ENCODE results near the gene SLC5A12. TPM values are rescaled to one million over a fixed set of nuclear protein-coding genes. Genes with fewer than 3 reads are reported as not detected.

Gene SLC5A12
- total RNA-seq, 1 donor from 2014 or later: 1.4 TPM

DNA sequence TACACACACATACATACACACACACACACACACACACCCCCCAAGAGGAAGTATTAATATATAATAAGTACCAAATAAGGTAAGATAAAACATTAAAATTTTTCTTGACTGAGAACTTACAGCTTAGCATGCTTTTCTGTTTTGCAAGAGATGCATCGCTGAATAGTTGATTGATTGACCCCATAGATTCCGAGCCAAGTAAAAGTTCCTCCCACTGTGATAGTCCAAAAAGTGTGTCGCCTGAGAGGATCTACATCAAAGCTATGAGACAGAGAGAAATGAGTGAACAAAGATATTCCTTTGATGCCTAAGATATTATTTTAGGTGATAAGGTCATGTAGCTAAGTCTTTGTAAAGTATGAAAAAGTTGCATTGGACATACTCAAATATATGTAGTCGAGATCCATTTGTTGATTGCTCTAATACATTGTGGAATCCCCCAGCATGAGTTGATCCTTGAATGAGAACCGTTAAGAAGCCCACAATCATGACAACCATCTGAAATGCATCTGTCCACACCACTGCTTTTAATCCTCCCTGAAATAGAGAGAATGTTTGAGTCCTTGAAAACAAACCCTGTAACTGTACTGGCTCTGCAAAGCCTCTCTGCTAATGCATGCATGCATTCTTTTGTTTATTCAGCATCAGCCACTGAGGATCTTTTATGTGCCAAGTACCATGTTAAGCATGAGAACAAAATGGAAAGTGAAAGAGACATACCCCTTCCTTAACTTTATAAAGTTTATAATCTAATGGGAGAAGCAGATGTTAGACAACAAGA lies 18.3 kb downstream of the SLC5A12 start:
- no peak overlapping the region for H3K4me3 Mint-ChIP-seq (ENCODE audit: unreplicated experiment)
- H3K36me3 Mint-ChIP-seq (ENCODE audit: low read depth): no peaks in the 10 kb centered on the region
- peaks cover 1% of the 10 kb centered on the region for H3K27me3 Mint-ChIP-seq (ENCODE audit: low read depth)
- TF ChIP-seq, protein P1, sequence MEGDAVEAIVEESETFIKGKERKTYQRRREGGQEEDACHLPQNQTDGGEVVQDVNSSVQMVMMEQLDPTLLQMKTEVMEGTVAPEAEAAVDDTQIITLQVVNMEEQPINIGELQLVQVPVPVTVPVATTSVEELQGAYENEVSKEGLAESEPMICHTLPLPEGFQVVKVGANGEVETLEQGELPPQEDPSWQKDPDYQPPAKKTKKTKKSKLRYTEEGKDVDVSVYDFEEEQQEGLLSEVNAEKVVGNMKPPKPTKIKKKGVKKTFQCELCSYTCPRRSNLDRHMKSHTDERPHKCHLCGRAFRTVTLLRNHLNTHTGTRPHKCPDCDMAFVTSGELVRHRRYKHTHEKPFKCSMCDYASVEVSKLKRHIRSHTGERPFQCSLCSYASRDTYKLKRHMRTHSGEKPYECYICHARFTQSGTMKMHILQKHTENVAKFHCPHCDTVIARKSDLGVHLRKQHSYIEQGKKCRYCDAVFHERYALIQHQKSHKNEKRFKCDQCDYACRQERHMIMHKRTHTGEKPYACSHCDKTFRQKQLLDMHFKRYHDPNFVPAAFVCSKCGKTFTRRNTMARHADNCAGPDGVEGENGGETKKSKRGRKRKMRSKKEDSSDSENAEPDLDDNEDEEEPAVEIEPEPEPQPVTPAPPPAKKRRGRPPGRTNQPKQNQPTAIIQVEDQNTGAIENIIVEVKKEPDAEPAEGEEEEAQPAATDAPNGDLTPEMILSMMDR (IDR thresholded peaks at IDR 0.05): no peak
- no peak overlapping the region for H3K27ac Mint-ChIP-seq (ENCODE audit: unreplicated experiment)
- DNase-seq (ENCODE audit: low spot score): no peak
- no peaks in the 10 kb centered on the region for H3K9me3 Mint-ChIP-seq (ENCODE audit: low read depth)
- peaks cover 3% of the 10 kb centered on the region for H3K4me1 Mint-ChIP-seq (ENCODE audit: low read depth)

DNA sequence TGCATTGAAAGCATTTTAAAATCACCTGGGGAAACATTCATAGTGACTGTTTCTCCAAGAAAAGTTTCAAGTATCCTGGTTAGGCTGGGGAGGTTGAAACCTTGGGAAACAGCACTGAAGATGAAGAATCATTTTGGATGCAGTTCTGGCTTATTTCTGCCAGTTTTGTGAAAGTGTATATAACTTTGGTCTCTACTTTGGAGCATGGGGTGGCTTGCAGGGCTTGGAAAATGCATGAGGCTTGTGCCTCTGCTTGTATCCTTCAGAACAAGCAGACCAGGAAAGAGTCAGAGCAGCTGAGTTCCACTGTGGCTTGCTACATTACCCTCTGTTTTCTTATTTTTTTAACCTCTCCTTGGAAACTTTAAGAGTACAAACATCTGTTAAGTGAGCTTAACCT lies 19.5 kb downstream of the SLC5A12 start:
- peaks cover 1% of the 10 kb centered on the region for H3K27me3 Mint-ChIP-seq (ENCODE audit: low read depth)
- no peak for DNase-seq (ENCODE audit: low spot score)
- peaks cover 3% of the 10 kb centered on the region for H3K4me1 Mint-ChIP-seq (ENCODE audit: low read depth)
- no peak overlapping the region for H3K27ac Mint-ChIP-seq (ENCODE audit: unreplicated experiment)
- no peaks in the 10 kb centered on the region for H3K9me3 Mint-ChIP-seq (ENCODE audit: low read depth)
- TF ChIP-seq, protein P1 (IDR thresholded peaks at IDR 0.05): no peak
- no peak overlapping the region for H3K4me3 Mint-ChIP-seq (ENCODE audit: unreplicated experiment)
- no peaks in the 10 kb centered on the region for H3K36me3 Mint-ChIP-seq (ENCODE audit: low read depth)

DNA sequence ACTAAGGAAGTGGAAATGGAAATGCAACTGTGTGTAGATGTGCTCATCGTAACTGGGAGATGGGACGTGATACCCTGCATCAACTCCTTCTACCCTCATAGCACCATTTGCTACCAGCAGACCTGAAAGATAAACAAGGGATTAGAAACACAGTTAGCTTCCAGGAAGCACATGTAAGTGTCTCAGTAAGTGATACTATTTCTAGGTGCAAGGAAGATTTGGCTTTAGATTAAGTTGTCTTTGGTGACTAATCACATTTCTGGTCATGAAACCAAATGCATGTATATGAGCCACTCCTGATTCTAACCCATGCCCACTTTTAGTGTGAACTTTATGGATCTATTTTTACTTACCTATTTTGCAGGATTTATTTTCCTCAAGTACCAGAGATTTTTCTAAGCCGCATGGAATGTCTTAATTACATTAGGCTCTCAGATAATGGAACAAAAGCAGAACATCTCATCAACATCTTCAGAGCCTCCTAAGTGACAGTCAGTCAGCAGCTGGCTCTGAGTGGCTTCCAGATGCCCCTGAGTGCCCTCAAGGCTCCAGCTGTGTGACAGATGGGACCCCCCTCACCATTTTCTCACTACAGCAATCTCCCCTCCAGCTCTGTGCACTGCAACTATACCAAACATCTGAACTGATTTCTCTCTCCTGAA lies 21.2 kb downstream of the SLC5A12 start:
- H3K36me3 Mint-ChIP-seq (ENCODE audit: low read depth): no peaks in the 10 kb centered on the region
- peaks cover 3% of the 10 kb centered on the region for H3K9me3 Mint-ChIP-seq (ENCODE audit: low read depth)
- no peak overlapping the region for H3K4me3 Mint-ChIP-seq (ENCODE audit: unreplicated experiment)
- no peaks in the 10 kb centered on the region for H3K4me1 Mint-ChIP-seq (ENCODE audit: low read depth)
- TF ChIP-seq, protein P1 (IDR thresholded peaks at IDR 0.05): no peak
- H3K27me3 Mint-ChIP-seq (ENCODE audit: low read depth): no peaks in the 10 kb centered on the region
- no peak for DNase-seq (ENCODE audit: low spot score)
- H3K27ac Mint-ChIP-seq (ENCODE audit: unreplicated experiment): no peak overlapping the region

DNA sequence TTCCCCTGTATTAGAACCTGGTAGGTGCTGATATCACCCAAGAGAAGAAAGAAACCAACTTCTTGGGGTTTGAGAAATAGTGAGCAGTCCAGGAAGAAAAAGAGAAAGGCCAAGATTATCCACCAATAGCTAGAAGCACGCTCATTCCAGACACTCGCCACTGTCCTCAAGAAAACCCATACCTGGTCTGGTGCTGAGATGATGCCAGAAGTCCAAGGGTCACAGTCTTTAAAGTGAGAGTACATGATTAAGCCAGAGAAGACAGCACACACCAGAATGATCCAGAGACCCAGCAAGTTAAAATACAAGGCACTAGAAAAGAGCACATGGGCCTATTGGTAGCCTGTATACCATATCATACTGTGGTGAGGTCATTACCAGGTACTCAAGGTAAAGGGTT lies 23.6 kb downstream of the SLC5A12 start:
- H3K4me1 Mint-ChIP-seq (ENCODE audit: low read depth): no peaks in the 10 kb centered on the region
- peaks cover 3% of the 10 kb centered on the region for H3K9me3 Mint-ChIP-seq (ENCODE audit: low read depth)
- no peak overlapping the region for H3K27ac Mint-ChIP-seq (ENCODE audit: unreplicated experiment)
- H3K4me3 Mint-ChIP-seq (ENCODE audit: unreplicated experiment): no peak overlapping the region
- H3K27me3 Mint-ChIP-seq (ENCODE audit: low read depth): no peaks in the 10 kb centered on the region
- TF ChIP-seq, protein P1 (IDR thresholded peaks at IDR 0.05): no peak
- DNase-seq (ENCODE audit: low spot score): no peak
- H3K36me3 Mint-ChIP-seq (ENCODE audit: low read depth): no peaks in the 10 kb centered on the region

DNA sequence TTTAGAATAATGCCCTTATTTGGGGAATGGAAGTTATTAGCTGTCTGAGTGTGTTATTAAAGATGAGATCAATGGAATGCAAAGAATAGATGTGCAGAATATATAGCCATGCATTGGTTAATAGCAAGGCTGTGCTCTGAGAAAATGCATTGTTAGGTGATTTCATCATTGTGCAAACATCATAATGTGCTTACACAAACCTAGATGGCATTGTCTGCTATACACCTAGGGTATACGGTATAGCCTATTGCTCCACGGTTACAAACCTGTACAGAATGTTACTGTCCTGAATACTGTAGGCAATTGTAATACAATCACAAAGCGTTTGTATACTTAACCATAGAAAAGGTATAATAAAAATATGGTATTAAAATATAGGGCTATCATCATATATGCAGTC lies 25.5 kb downstream of the SLC5A12 start:
- peaks cover 3% of the 10 kb centered on the region for H3K9me3 Mint-ChIP-seq (ENCODE audit: low read depth)
- no peaks in the 10 kb centered on the region for H3K4me1 Mint-ChIP-seq (ENCODE audit: low read depth)
- H3K4me3 Mint-ChIP-seq (ENCODE audit: unreplicated experiment): no peak overlapping the region
- TF ChIP-seq, protein P1 (IDR thresholded peaks at IDR 0.05): no peak
- H3K36me3 Mint-ChIP-seq (ENCODE audit: low read depth): no peaks in the 10 kb centered on the region
- H3K27me3 Mint-ChIP-seq (ENCODE audit: low read depth): no peaks in the 10 kb centered on the region
- DNase-seq (ENCODE audit: low spot score): no peak
- H3K27ac Mint-ChIP-seq (ENCODE audit: unreplicated experiment): no peak overlapping the region

Measured in chondrocyte (in vitro differentiated cells).